Activated naive CD4-positive, alpha-beta T cell treated with anti-CD3 and anti-CD28 coated beads, Interleukin-2, amount 50 U/mL, for 24 hours (primary cell): ENCODE data around the gene GPR15.

ENCODE experiments used
- H3K27ac Mint-ChIP-seq: one replicate; pipeline ENCODE4 v1.8.0; 2021; ENCODE audit warnings: mild to moderate bottlenecking, mixed read lengths
- H3K27me3 Mint-ChIP-seq: one replicate; pipeline ENCODE4 v1.8.0; 2021; ENCODE audit warnings: mixed read lengths
- H3K36me3 Mint-ChIP-seq: one replicate; pipeline ENCODE4 v1.8.0; 2021; ENCODE audit warnings: mixed read lengths
- H3K4me1 Mint-ChIP-seq: one replicate; pipeline ENCODE4 v1.8.0; 2021; ENCODE audit warnings: mixed read lengths
- H3K4me3 Mint-ChIP-seq: one replicate; pipeline ENCODE4 v1.8.0; 2021; ENCODE audit warnings: mild to moderate bottlenecking, mixed read lengths
- H3K9me3 Mint-ChIP-seq: one replicate; pipeline ENCODE4 v1.8.0; 2021; ENCODE audit warnings: mixed read lengths

Gene GPR15

GRCh38 chr3:98521897-98522543, 9.8 kb upstream of the GPR15 start:
- peaks cover 54% of the 10 kb centered on the region for H3K4me1 Mint-ChIP-seq
- H3K4me3 Mint-ChIP-seq, result peak overlapping the region; percentile 99
- peak overlapping the region; percentile 98 for H3K27ac Mint-ChIP-seq
- H3K36me3 Mint-ChIP-seq, result peaks cover 32% of the 10 kb centered on the region
- no peaks in the 10 kb centered on the region for H3K9me3 Mint-ChIP-seq
- H3K27me3 Mint-ChIP-seq, result no peaks in the 10 kb centered on the region

DNA sequence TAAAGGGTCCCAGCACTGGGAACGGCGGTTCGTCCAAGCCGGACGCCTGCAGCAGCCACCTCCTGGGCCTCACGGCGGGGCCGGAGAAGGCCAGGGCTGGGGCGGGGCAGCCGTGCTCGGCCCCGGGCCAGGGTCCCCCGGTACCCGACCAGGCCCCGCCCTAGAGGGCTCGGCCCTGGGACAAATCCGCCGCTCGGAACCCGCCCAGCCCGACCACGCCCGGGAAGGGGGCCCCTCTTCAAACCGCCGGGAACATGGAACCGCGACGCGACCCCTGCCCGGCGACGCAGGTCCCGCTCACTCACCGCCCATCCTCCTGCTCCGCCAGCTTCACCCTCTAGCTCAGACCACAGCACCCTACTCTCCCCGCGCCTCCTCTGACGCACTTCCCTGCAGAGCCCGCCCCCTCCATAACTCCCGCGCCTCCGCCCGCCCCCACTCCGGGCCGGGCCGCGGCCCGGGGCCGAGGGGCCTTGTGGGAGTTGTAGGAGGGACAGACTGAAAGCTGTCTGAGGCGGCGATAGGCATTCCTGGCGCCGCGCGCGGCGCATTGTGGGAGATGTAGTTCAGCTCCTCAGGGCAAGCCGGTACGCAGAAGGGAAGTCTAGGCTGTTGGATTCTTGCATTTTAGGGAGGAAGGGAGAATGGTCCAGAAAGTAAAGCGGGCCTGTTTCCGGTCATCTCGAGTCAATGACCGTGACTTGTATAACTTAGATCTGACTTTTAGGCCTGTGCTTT, 9.1 kb upstream of the GPR15 start, which contains the start of gene CLDND1:
Gene CLDND1 (minus strand): TSS at position 359 of the 738 bp plus-strand sequence. CDS start 1,478 bp downstream, outside the sequence.
- H3K27me3 Mint-ChIP-seq, result no peaks in the 10 kb centered on the region
- H3K4me1 Mint-ChIP-seq, result peaks cover 47% of the 10 kb centered on the region
- H3K27ac Mint-ChIP-seq, result peak within 1 kb of the TSS; percentile 99
- peaks cover 31% of the 10 kb centered on the region for H3K36me3 Mint-ChIP-seq
- peak within 1 kb of the TSS; percentile 99 for H3K4me3 Mint-ChIP-seq
- no peaks in the 10 kb centered on the region for H3K9me3 Mint-ChIP-seq

DNA sequence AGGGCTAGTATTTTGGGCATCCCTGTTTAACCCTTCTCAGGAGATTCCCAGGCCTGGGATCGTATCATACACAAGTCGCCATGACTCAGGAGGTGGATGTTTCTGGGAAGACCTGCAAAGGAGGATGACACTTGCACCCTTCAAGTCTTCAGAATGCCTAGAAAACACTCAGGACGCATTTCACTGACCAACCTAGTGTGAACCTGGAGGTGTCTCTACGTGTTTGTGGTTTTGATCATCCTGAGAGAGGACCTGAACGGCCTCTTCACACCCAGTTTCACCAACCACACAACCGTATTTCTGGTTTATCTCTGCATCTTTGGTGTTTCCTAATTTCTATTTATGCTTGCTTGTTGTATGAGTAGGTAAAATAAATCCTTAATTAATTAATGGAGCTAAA, 6.3 kb upstream of the GPR15 start:
- Mint-ChIP-seq H3K36me3 (peaks cover 11% of the 10 kb centered on the region), H3K4me3 (no peak overlapping the region), H3K9me3 (no peaks in the 10 kb centered on the region), H3K4me1 (peaks cover 19% of the 10 kb centered on the region), H3K27ac (no peak overlapping the region), H3K27me3 (no peaks in the 10 kb centered on the region)

DNA sequence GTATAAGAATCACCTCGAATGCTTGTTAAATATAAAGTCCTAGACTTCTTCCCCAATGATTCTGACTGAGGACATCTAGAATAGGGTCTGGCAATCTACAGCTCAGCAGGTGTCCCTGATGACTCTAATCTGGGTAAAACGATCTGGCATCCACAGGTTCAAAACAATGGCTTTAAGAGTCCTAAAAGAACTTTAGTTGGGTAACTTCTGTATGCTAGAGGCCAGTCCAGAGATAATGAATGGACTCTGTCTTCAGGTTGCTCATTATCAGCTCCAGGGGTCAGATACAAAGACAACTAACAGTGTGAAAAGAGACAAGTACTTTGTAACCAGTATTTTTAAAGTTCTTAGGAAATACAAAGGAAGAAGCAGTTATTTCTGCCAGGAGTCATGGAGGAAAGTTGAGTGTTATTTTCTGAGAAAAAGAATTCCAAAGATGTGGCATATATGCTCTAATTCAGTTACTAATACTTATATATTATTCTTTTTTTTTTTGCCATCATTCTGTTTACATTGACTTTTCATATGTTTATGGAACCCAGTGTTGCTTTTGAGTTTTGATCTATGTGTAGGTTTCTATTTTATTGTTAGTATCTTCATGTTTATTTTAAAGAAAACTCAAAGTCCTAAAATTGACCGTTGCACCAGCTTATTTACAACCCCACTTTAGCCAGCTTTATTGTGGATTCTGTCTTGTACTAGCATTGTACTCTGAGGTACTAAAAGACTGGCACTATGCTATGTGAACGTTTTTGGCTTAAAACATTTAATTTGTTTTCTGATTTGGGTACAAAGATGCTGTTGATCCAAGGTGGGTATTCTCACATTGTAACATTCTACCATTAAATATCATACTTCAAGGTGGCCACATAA, 3.1 kb upstream of the GPR15 start:
- Mint-ChIP-seq H3K4me1 (no peaks in the 10 kb centered on the region), H3K36me3 (no peaks in the 10 kb centered on the region), H3K4me3 (no peak overlapping the region), H3K27me3 (no peaks in the 10 kb centered on the region), H3K9me3 (no peaks in the 10 kb centered on the region), H3K27ac (peak overlapping the region; percentile 17)

DNA sequence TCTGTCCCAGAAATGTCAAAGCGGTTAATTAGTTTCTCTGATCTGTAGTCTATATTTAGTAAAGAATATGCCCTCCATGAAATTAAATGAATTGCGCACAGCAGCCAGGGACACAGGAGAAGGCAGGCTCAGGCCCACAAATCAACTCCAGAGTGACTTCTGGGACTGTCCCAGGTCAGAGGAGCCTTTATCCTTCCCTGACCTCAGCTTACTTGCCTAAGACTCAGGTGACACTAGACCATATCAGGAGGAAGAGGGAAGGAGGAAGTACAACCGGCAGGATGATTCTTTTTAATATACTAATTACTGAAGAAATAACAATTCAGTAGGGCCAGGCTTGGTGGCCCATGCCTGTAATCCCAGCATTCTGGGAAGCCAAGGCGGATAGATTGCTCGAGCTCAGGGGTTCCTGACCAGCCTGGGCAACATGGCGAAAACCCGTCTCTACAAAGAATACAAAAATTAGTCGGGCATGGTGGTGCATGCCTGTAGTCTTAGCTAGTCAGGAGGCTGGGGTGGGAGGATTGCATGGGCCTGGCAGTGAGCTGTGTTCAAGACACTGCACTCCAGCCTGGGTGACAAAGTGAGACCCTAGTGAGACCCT, 1.8 kb upstream of the GPR15 start:
- no peaks in the 10 kb centered on the region for H3K27me3 Mint-ChIP-seq
- no peaks in the 10 kb centered on the region for H3K9me3 Mint-ChIP-seq
- H3K4me3 Mint-ChIP-seq, result no peak overlapping the region
- no peaks in the 10 kb centered on the region for H3K36me3 Mint-ChIP-seq
- no peak overlapping the region for H3K27ac Mint-ChIP-seq
- H3K4me1 Mint-ChIP-seq, result no peaks in the 10 kb centered on the region

- Mint-ChIP-seq H3K4me3 (no peak overlapping the region), H3K36me3 (no peaks in the 10 kb centered on the region), H3K27ac (no peak overlapping the region), H3K27me3 (no peaks in the 10 kb centered on the region), H3K9me3 (no peaks in the 10 kb centered on the region), H3K4me1 (no peaks in the 10 kb centered on the region)
Observed at GRCh38 chr3:98530676-98531075, 1.1 kb upstream of the GPR15 start.

DNA sequence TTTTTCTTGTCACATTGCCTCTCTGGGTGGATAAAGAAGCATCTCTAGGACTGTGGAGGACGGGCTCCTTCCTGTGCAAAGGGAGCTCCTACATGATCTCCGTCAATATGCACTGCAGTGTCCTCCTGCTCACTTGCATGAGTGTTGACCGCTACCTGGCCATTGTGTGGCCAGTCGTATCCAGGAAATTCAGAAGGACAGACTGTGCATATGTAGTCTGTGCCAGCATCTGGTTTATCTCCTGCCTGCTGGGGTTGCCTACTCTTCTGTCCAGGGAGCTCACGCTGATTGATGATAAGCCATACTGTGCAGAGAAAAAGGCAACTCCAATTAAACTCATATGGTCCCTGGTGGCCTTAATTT, 478 bp downstream of the GPR15 start:
- no peak overlapping the region for H3K27ac Mint-ChIP-seq
- H3K4me1 Mint-ChIP-seq, result peaks cover 13% of the 10 kb centered on the region
- no peaks in the 10 kb centered on the region for H3K9me3 Mint-ChIP-seq
- H3K36me3 Mint-ChIP-seq, result no peaks in the 10 kb centered on the region
- H3K4me3 Mint-ChIP-seq, result no peak overlapping the region
- H3K27me3 Mint-ChIP-seq, result no peaks in the 10 kb centered on the region

- H3K27me3 Mint-ChIP-seq, result no peaks in the 10 kb centered on the region
- no peak overlapping the region for H3K27ac Mint-ChIP-seq
- H3K9me3 Mint-ChIP-seq, result no peaks in the 10 kb centered on the region
- H3K36me3 Mint-ChIP-seq, result no peaks in the 10 kb centered on the region
- H3K4me1 Mint-ChIP-seq, result peaks cover 14% of the 10 kb centered on the region
- H3K4me3 Mint-ChIP-seq, result peak overlapping the region; percentile 40
Observed at GRCh38 chr3:98532709-98533571, 1.2 kb downstream of the GPR15 start.

GRCh38 chr3:98534168-98534567, 2.4 kb downstream of the GPR15 start:
- Mint-ChIP-seq H3K36me3 (peaks cover 2% of the 10 kb centered on the region), H3K27me3 (no peaks in the 10 kb centered on the region), H3K9me3 (no peaks in the 10 kb centered on the region)

GRCh38 chr3:98534734-98535133, 3.0 kb downstream of the GPR15 start:
- no peak overlapping the region for H3K27ac Mint-ChIP-seq
- H3K27me3 Mint-ChIP-seq, result no peaks in the 10 kb centered on the region
- H3K9me3 Mint-ChIP-seq, result no peaks in the 10 kb centered on the region
- peaks cover 18% of the 10 kb centered on the region for H3K4me1 Mint-ChIP-seq
- H3K4me3 Mint-ChIP-seq, result no peak overlapping the region
- peaks cover 2% of the 10 kb centered on the region for H3K36me3 Mint-ChIP-seq

More at GRCh38 chr3:98534168-98534567, 2.4 kb downstream of the GPR15 start:
- peaks cover 18% of the 10 kb centered on the region for H3K4me1 Mint-ChIP-seq
- no peak overlapping the region for H3K27ac Mint-ChIP-seq
- H3K4me3 Mint-ChIP-seq, result no peak overlapping the region

DNA sequence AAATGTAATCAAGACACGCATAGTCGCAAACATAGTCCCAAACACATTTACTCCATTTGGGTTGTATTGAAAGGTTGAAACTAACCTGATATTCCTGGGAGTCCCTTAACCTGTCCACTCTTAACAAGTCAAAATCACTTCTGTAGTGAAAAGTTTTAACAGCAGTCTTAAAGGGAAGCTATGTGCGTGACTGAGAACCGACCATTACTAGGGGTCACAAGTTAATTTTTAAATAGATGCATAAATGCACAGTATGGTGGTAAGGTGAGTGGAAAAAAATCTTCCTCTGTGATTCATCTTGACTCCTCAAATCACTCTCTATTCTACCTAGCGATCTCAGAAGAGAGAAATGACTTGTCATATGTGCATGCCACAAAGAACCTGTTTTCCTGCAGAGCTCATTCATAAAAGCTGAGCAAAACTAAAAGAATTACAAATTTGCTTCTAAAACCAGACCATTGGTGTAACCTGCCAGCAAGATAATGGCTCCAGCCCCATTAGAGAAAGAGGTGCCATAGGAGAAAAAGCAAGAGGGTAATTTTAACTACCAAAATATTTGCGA, 4.8 kb downstream of the GPR15 start:
- H3K27me3 Mint-ChIP-seq, result no peaks in the 10 kb centered on the region
- peak overlapping the region; percentile 91 for H3K27ac Mint-ChIP-seq
- H3K36me3 Mint-ChIP-seq, result peaks cover 3% of the 10 kb centered on the region
- peak overlapping the region; percentile 37 for H3K4me3 Mint-ChIP-seq
- H3K9me3 Mint-ChIP-seq, result no peaks in the 10 kb centered on the region
- peaks cover 29% of the 10 kb centered on the region for H3K4me1 Mint-ChIP-seq

DNA sequence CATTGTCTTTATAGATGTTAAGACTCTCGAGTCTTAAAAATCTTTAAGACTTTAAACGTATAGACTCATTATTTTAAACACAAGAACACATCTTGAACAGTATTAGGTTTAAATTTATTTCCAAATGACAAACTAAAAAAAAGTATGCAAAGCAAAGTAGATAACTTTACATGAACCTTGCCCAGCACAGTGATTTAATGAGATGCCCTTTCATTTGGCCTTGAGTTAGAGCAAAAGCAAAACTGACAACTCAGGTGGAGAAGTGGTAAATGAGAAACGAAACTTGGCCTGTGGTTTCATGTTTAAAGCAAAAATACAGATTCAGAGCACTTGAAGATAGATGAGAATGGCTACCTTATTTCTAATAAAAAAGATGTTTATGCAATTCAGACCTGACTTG, 8.6 kb downstream of the GPR15 start:
- H3K27me3 Mint-ChIP-seq, result no peaks in the 10 kb centered on the region
- no peak overlapping the region for H3K4me3 Mint-ChIP-seq
- H3K9me3 Mint-ChIP-seq, result no peaks in the 10 kb centered on the region
- peaks cover 48% of the 10 kb centered on the region for H3K4me1 Mint-ChIP-seq
- H3K36me3 Mint-ChIP-seq, result peaks cover 3% of the 10 kb centered on the region
- H3K27ac Mint-ChIP-seq, result peak overlapping the region; percentile 52

DNA sequence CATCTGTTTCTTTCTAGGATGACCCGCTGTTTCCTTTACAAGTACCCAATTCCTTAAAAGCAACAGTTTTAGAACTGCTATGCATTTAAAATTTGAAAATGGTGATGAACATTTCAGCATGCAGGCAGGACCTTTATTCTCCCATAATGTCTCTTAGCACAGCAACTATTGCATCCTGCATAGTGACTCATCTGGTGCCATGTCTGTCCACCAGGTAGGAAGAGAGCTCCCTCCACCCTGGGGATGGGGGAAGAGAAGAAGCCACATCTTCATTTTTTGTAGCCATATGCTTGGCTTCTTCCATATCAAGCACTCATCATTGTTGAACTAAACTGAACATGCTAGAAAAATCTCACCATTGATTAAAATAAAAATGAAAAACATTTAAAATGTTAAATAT, 9.9 kb downstream of the GPR15 start:
- peaks cover 48% of the 10 kb centered on the region for H3K4me1 Mint-ChIP-seq
- peaks cover 3% of the 10 kb centered on the region for H3K36me3 Mint-ChIP-seq
- no peak overlapping the region for H3K27ac Mint-ChIP-seq
- no peak overlapping the region for H3K4me3 Mint-ChIP-seq
- no peaks in the 10 kb centered on the region for H3K9me3 Mint-ChIP-seq
- no peaks in the 10 kb centered on the region for H3K27me3 Mint-ChIP-seq

- Mint-ChIP-seq H3K4me3 (no peak overlapping the region), H3K9me3 (no peaks in the 10 kb centered on the region), H3K36me3 (peaks cover 3% of the 10 kb centered on the region), H3K27ac (peak overlapping the region; percentile 6), H3K4me1 (peaks cover 42% of the 10 kb centered on the region), H3K27me3 (no peaks in the 10 kb centered on the region)
Observed at GRCh38 chr3:98542623-98543022, 10.8 kb downstream of the GPR15 start.
